ENCODE results near the gene RALBP1.
A peak's percentile ranks its signal among the peaks of the same experiment; 100 is the strongest.
"Not testable (repeated sequence)": the region's sequence is repeated elsewhere in the genome, so short reads cannot be mapped to it uniquely, and the experiment has no call there.

The RALBP1 gene

GRCh38 chr18:9474983-9475642, at the start of gene RALBP1:
Gene RALBP1 (plus strand): TSS chr18:9475513. CDS start chr18:9513046, 37,533 bp downstream.
- peak; percentile 98 for DNase-seq

GRCh38 chr18:9426753-9427152, 48.6 kb upstream of the RALBP1 start:
- no peak for DNase-seq

GRCh38 chr18:9428301-9428706, 47.0 kb upstream of the RALBP1 start:
- DNase-seq: no peak

- no peak for DNase-seq
Measured at GRCh38 chr18:9428862-9429661, 46.3 kb upstream of the RALBP1 start.

- DNase-seq: no peak
Measured at GRCh38 chr18:9429662-9429993, 45.7 kb upstream of the RALBP1 start.

GRCh38 chr18:9430315-9430714, 45.0 kb upstream of the RALBP1 start:
- not testable (repeated sequence) for DNase-seq

- DNase-seq: no peak
Measured at GRCh38 chr18:9431296-9431695, 44.0 kb upstream of the RALBP1 start.

- DNase-seq: not testable (repeated sequence)
Measured at GRCh38 chr18:9433122-9433521, 42.2 kb upstream of the RALBP1 start.

- no peak for DNase-seq
Measured at GRCh38 chr18:9433671-9434121, 41.6 kb upstream of the RALBP1 start.

- no peak for DNase-seq
Measured at GRCh38 chr18:9434122-9434701, 41.1 kb upstream of the RALBP1 start.

GRCh38 chr18:9435041-9435440, 40.3 kb upstream of the RALBP1 start:
- no peak for DNase-seq

- no peak for DNase-seq
Measured at GRCh38 chr18:9436206-9436929, 38.9 kb upstream of the RALBP1 start.

GRCh38 chr18:9437021-9437437, 38.3 kb upstream of the RALBP1 start:
- DNase-seq: no peak

GRCh38 chr18:9437672-9438071, 37.6 kb upstream of the RALBP1 start:
- DNase-seq: no peak

GRCh38 chr18:9441061-9441460, 34.3 kb upstream of the RALBP1 start:
- no peak for DNase-seq

- DNase-seq: no peak
Measured at GRCh38 chr18:9444549-9444948, 30.8 kb upstream of the RALBP1 start.

- no peak for DNase-seq
Measured at GRCh38 chr18:9446839-9447238, 28.5 kb upstream of the RALBP1 start.

- no peak for DNase-seq
Measured at GRCh38 chr18:9447334-9447733, 28.0 kb upstream of the RALBP1 start.

GRCh38 chr18:9449600-9450414, 25.5 kb upstream of the RALBP1 start:
- no peak for DNase-seq

- not testable (repeated sequence) for DNase-seq
Measured at GRCh38 chr18:9450920-9451319, 24.4 kb upstream of the RALBP1 start.

- DNase-seq: no peak
Measured at GRCh38 chr18:9453283-9453682, 22.0 kb upstream of the RALBP1 start.

- DNase-seq: no peak
Measured at GRCh38 chr18:9454061-9454703, 21.1 kb upstream of the RALBP1 start.

Measured in activated CD4-positive, alpha-beta T cell treated with anti-CD3 and anti-CD28 coated beads for 48 hours (primary cell).